Measurements from ENCODE around the gene ANKRD24. TPM values are rescaled to one million over a fixed set of nuclear protein-coding genes. Genes with fewer than 3 reads are reported as not detected.

The ANKRD24 gene
- total RNA-seq, 1 experiment from 2014 or later, result 2.4 TPM

DNA sequence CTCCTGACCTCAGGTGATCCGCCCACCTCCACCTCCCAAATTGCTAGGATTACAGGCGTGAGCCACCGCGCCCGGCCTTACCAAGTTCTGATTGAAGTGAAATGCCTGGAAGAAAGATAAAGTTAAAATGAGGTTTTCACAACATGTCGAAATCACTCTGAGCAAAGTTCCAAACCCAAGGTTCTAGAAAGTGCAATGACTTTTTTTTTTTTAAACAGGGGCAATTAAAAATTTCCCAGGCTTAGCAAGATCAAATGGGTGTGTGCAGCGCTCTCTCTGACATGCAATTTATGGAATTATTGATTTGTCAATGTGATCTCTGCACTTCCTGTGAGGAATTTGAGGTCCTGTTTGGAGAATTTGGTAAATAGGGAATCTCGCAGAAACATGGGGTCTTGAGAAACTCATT is 45.8 kb upstream of the ANKRD24 start:
- H3K56ac ChIP-seq (ENCODE audit: insufficient read length, low read depth, low read length), result no peak overlapping the region
- H3K36me3 Mint-ChIP-seq (ENCODE audit: insufficient read depth in 1 of 3, low read depth in 3 of 3), result no peaks in the 10 kb centered on the region
- no peak overlapping the region for H3K27ac Mint-ChIP-seq
- no peak overlapping the region for H3K14ac ChIP-seq (ENCODE audit: insufficient read depth, low read length)
- no peak overlapping the region for H3K9ac ChIP-seq (ENCODE audit: extremely low read depth, insufficient read length, low read length)
- no peak overlapping the region for H3K18ac ChIP-seq (ENCODE audit: insufficient read length, low read depth, low read length)
- no peak overlapping the region for H3K4ac ChIP-seq (ENCODE audit: low read depth, low read length)
- H3T11ph ChIP-seq (ENCODE audit: low read length), result no peak overlapping the region
- TF ChIP-seq, protein P1, sequence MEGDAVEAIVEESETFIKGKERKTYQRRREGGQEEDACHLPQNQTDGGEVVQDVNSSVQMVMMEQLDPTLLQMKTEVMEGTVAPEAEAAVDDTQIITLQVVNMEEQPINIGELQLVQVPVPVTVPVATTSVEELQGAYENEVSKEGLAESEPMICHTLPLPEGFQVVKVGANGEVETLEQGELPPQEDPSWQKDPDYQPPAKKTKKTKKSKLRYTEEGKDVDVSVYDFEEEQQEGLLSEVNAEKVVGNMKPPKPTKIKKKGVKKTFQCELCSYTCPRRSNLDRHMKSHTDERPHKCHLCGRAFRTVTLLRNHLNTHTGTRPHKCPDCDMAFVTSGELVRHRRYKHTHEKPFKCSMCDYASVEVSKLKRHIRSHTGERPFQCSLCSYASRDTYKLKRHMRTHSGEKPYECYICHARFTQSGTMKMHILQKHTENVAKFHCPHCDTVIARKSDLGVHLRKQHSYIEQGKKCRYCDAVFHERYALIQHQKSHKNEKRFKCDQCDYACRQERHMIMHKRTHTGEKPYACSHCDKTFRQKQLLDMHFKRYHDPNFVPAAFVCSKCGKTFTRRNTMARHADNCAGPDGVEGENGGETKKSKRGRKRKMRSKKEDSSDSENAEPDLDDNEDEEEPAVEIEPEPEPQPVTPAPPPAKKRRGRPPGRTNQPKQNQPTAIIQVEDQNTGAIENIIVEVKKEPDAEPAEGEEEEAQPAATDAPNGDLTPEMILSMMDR (conservative IDR thresholded peaks at IDR 0.05), result no peak
- H4K8ac ChIP-seq (replicated peaks; ENCODE audit: insufficient read length, low read depth, low read length), result no peak overlapping the region
- no peak overlapping the region for H2AFZ ChIP-seq (ENCODE audit: low read length)
- H4K91ac ChIP-seq (ENCODE audit: insufficient read length, low read depth, low read length), result no peak overlapping the region
- no peak overlapping the region for H2BK120ac ChIP-seq (ENCODE audit: low read depth, low read length, poor library complexity, severe bottlenecking)
- no peak for DNase-seq
- no peaks in the 10 kb centered on the region for H4K20me1 ChIP-seq (ENCODE audit: control insufficient read depth, insufficient read depth, insufficient read length)
- WGBS (ENCODE audit: extremely low coverage, insufficient read length, low lambda C conversion rate), result no CpG with 5 or more reads among the region's 8 CpGs
- H3K27ac ChIP-seq (ENCODE audit: insufficient read length, low read depth, low read length), result no peak overlapping the region
- no peak overlapping the region for H4K5ac ChIP-seq (ENCODE audit: insufficient read length, low read depth, low read length)
- no peaks in the 10 kb centered on the region; the same call in 1 of the 2 replicates for H3K4me1 ChIP-seq (ENCODE audit: insufficient read depth, low read length)
- H3K27me3 ChIP-seq (ENCODE audit: insufficient read depth, low read length), result no peaks in the 10 kb centered on the region
- no peak overlapping the region for H2BK20ac ChIP-seq (ENCODE audit: low read depth, low read length, poor library complexity, severe bottlenecking)
- H2BK5ac ChIP-seq (ENCODE audit: insufficient read length, low read length), result no peak overlapping the region
- H3K4me2 ChIP-seq (ENCODE audit: insufficient read depth, insufficient read length, low read length), result no peak overlapping the region
- no peak overlapping the region for H3K23ac ChIP-seq (ENCODE audit: insufficient read length, low read depth, low read length)
- H3K9me3 Mint-ChIP-seq, result no peaks in the 10 kb centered on the region; a peak in 1 of 5 replicates
- no peaks in the 10 kb centered on the region for H3K23me2 ChIP-seq (ENCODE audit: insufficient read length, low read depth, low read length, poor library complexity, severe bottlenecking)
- H3K27me3 Mint-ChIP-seq (ENCODE audit: low read depth), result peaks cover 13% of the 10 kb centered on the region
- no peak overlapping the region for H2BK12ac ChIP-seq (ENCODE audit: insufficient read length, low read depth, low read length)
- H3K4me3 Mint-ChIP-seq, result no peak overlapping the region
- no peak overlapping the region for H2BK15ac ChIP-seq (ENCODE audit: low read depth, low read length)
- no peaks in the 10 kb centered on the region for H3K9me3 ChIP-seq (ENCODE audit: control insufficient read depth, low read depth, low read length)
- H2AK5ac ChIP-seq (ENCODE audit: insufficient read length, low read length), result no peak overlapping the region
- no peaks in the 10 kb centered on the region for H3K79me1 ChIP-seq (ENCODE audit: insufficient read depth, low read depth, low read length, poor library complexity, severe bottlenecking)
- peaks cover 2 to 8% of the 10 kb centered on the region in 2 experiments; a peak in 3 of 4 replicates for H3K4me1 Mint-ChIP-seq
- no peaks in the 10 kb centered on the region for H3K79me2 ChIP-seq (ENCODE audit: insufficient read depth, low read length)

All from H9 (cell line).